Glomerular visceral epithelial cell (primary cell): ENCODE results near the gene CANT1.

Source experiments
- DNase-seq: peaks from one replicate; pipeline ENCODE4 v3.0.0-alpha.2; 2016; ENCODE audit errors: extremely low spot score

The CANT1 gene

GRCh38 chr17:79009397-79010303 lies at the start of gene CANT1:
Gene CANT1 (minus strand): TSS chr17:79009764. CDS start chr17:78997622, 12,142 bp downstream.
- peak; percentile 85 for DNase-seq

- DNase-seq: no peak
Observed at GRCh38 chr17:79057737-79058385, 48.3 kb upstream of the CANT1 start.

GRCh38 chr17:79055197-79055596 lies 45.6 kb upstream of the CANT1 start:
- DNase-seq: no peak

- DNase-seq: no peak
Observed at GRCh38 chr17:79054200-79054960, 44.8 kb upstream of the CANT1 start.

- peak; percentile 51 for DNase-seq
Observed at GRCh38 chr17:79053251-79053925, 43.8 kb upstream of the CANT1 start.

GRCh38 chr17:79052131-79052530 lies 42.6 kb upstream of the CANT1 start:
- DNase-seq: no peak

- no peak for DNase-seq
Observed at GRCh38 chr17:79051306-79051705, 41.7 kb upstream of the CANT1 start.

GRCh38 chr17:79050551-79050950 lies 41.0 kb upstream of the CANT1 start:
- no peak for DNase-seq

- no peak for DNase-seq
Observed at GRCh38 chr17:79049821-79050220, 40.3 kb upstream of the CANT1 start.

GRCh38 chr17:79048826-79049755 lies 39.5 kb upstream of the CANT1 start:
- DNase-seq: no peak

- no peak for DNase-seq
Observed at GRCh38 chr17:79047923-79048825, 38.6 kb upstream of the CANT1 start.

GRCh38 chr17:79047291-79047920 lies 37.8 kb upstream of the CANT1 start:
- no peak for DNase-seq

GRCh38 chr17:79046916-79047280 lies 37.3 kb upstream of the CANT1 start:
- no peak for DNase-seq

- DNase-seq: no peak
Observed at GRCh38 chr17:79046197-79046915, 36.8 kb upstream of the CANT1 start.

- peak; percentile 73 for DNase-seq
Observed at GRCh38 chr17:79045842-79046196, 36.3 kb upstream of the CANT1 start.

GRCh38 chr17:79045001-79045729 lies 35.6 kb upstream of the CANT1 start:
- no peak for DNase-seq

GRCh38 chr17:79044462-79044861 lies 34.9 kb upstream of the CANT1 start:
- no peak for DNase-seq

GRCh38 chr17:79043931-79044320 lies 34.4 kb upstream of the CANT1 start:
- no peak for DNase-seq
